Measurements from ENCODE around the gene PIP4K2C.

GRCh38 chr12:57615637-57616036 is 24.6 kb downstream of the PIP4K2C start:
- TF ChIP-seq POLR2A (IDR thresholded peaks at IDR 0.05): no peak
- no peak for TF ChIP-seq CTCF (IDR thresholded peaks at IDR 0.05)
- TF ChIP-seq POLR2AphosphoS5 (IDR thresholded peaks at IDR 0.05): no peak
- no peak for TF ChIP-seq EP300 (IDR thresholded peaks at IDR 0.05; ENCODE audit: low read depth)
